Mononuclear cell (primary cell): ENCODE results near the gene LMX1A. TPM values are rescaled to one million over a fixed set of nuclear protein-coding genes. Genes with fewer than 3 reads are reported as not detected.

Experiments
- H3K27me3 ChIP-seq: 2 replicates; pipeline ENCODE4 v1.6.0; 2011; ENCODE audit warnings: low read length, control low read depth; ENCODE audit not compliant: insufficient read depth
- H3K4me1 ChIP-seq: 2 replicates; pipeline ENCODE4 v1.5.1; 2011; ENCODE audit warnings: mild to moderate bottlenecking, low read length, control low read depth; ENCODE audit not compliant: insufficient read depth
- H3K4me3 ChIP-seq: 2 replicates; pipeline ENCODE4 v1.5.1; 2011; ENCODE audit warnings: mild to moderate bottlenecking, low read length, moderate library complexity
- H3K9me3 ChIP-seq: 2 replicates; pipeline ENCODE4 v1.5.1; 2011; ENCODE audit warnings: low read depth, mild to moderate bottlenecking, control low read depth, low read length
- total RNA-seq: library from RNA; depleted of rRNA; stranded (reverse); fragments of >200 nt; gene quantifications from one replicate; pipeline ENCODE4 v1.2.3, GENCODE V29; 2012

The LMX1A gene
- total RNA-seq, 1 donor = not detected

DNA sequence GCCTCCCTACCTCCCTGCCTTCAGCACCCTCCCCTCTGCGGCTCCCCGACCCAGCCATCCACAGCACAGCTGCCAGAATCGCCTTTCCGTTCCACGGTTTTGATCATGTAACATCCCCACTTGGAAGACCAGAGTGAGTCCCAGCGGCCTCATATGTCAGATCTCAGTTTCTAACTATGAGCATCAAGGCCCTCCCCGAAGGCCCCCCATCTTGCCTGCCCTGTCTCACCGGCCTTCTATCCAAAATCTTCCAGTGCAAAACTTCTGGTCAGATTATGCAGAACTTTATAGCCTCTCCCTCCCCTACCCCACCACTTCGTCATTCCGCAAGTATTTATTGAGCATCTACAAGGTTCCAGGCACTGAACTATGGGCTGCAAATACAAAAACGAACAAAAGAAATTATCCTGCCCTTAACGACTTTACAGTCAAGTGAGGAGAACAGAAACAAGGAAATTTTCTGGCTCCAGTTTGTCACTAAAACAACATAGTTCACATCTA lies 20.3 kb upstream of the LMX1A start:
- Histone ChIP-seq H3K4me1 (peaks cover 15% of the 10 kb centered on the region), H3K9me3 (no peaks in the 10 kb centered on the region), H3K27me3 (peaks cover 77% of the 10 kb centered on the region), H3K4me3 (no peak overlapping the region)

GRCh38 chr1:165376041-165376810 lies 19.7 kb upstream of the LMX1A start:
- H3K4me3 ChIP-seq = no peak overlapping the region
- H3K4me1 ChIP-seq = peaks cover 15% of the 10 kb centered on the region
- H3K27me3 ChIP-seq = peaks cover 78% of the 10 kb centered on the region
- H3K9me3 ChIP-seq = no peaks in the 10 kb centered on the region

DNA sequence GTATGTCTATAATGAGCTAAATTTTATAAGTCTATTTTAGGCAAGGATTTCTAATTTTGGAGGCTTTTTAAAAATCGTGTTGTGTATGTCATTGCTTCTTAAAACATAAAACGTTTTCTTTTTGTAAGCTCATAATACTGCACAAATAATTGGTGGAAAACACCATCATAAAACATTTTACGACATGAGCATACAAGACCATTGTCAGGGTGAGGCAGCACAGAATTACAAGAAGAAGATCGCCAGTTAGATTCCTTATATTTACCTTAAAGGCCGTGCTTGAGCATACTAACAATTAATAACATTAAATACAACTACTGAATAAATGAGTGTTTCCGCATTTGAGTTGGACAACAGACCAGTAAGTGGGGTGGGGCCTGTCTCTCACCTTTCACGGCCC lies 19.1 kb upstream of the LMX1A start:
- Histone ChIP-seq H3K4me3 (no peak overlapping the region), H3K4me1 (peaks cover 15% of the 10 kb centered on the region), H3K9me3 (no peaks in the 10 kb centered on the region), H3K27me3 (peaks cover 83% of the 10 kb centered on the region)

DNA sequence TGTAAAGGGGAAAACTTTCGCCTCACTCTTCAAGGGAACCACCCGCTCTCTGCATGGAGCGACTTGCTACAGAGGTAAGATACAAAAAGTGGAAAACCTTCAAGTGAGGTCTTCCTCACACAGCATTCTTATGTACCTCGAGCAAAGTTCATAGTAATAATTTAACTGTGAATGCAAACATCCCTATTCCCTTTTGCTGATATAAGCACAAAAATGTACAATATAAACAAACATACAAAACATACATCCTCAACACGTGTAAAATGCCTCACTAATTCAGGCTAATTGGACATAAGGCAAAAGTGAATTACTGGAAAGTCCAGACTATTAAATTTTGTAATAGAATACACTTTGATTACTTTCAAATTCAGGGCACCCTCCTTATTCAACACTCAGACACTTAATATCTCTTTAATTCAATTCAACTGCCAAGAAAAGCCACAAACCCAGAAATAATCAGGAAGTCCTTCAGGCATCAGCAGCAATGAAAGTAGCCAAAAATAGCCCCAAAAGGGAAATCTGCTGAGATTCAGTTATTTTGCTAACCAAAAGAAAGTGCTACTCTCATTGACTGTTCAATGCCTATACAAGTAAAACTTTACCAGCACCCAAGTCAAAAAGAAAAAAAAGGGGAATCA lies 15.2 kb upstream of the LMX1A start:
- H3K9me3 ChIP-seq = no peaks in the 10 kb centered on the region
- peaks cover 10% of the 10 kb centered on the region for H3K4me1 ChIP-seq
- H3K4me3 ChIP-seq = no peak overlapping the region
- peaks cover 78% of the 10 kb centered on the region for H3K27me3 ChIP-seq

- H3K9me3 ChIP-seq = no peaks in the 10 kb centered on the region
- no peak overlapping the region for H3K4me3 ChIP-seq
- H3K4me1 ChIP-seq = no peaks in the 10 kb centered on the region
- peaks cover 62% of the 10 kb centered on the region for H3K27me3 ChIP-seq
Measured at GRCh38 chr1:165369255-165369848, 12.8 kb upstream of the LMX1A start.

- Histone ChIP-seq H3K4me3 (no peak overlapping the region), H3K4me1 (no peaks in the 10 kb centered on the region), H3K27me3 (peaks cover 52% of the 10 kb centered on the region), H3K9me3 (no peaks in the 10 kb centered on the region)
Measured at GRCh38 chr1:165367375-165367993, 11.0 kb upstream of the LMX1A start.

DNA sequence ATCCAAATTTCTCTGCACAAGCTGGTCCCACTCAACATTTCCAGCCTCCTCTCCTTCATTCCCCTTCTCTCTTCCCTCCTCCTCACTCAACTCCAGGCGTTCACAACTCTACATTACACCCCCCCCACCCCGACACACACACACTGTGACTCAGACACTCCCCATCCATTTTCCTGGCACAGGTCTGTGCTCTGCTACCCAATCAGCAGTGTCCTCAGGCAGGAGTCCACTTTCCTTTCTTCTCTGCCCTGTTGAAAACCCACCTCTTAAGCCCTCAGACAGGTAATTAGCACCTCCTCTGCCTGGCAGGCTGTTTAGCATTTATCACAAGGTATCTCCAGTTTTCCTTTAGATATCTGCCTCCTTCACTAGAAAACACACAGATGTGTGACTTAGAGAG lies 8.8 kb upstream of the LMX1A start:
- Histone ChIP-seq H3K9me3 (no peaks in the 10 kb centered on the region), H3K4me3 (no peak overlapping the region), H3K27me3 (peaks cover 52% of the 10 kb centered on the region), H3K4me1 (no peaks in the 10 kb centered on the region)

GRCh38 chr1:165364568-165365133 lies 8.1 kb upstream of the LMX1A start:
- Histone ChIP-seq H3K4me1 (no peaks in the 10 kb centered on the region), H3K9me3 (no peaks in the 10 kb centered on the region)

DNA sequence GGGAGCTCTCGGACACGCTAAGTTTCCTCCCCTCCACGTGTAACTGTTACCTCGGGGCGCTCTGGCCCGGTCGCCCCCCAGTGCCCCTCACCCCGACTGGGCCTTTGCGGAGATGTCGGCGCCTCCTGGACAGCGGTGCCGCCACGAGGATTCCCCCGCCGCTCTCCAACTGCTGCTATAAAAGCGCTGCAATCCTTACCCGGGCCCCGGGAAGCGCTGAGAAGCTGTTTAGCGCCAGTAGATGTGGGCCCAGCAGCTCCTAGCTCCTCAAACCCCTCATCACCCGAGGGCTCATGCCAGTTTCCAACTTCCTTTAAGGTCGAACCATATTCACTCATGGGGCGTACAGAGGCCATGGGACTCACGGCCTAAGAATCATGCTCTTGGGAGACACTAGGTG lies 361 bp upstream of the LMX1A start:
- Histone ChIP-seq H3K4me3 (no peak overlapping the region), H3K4me1 (no peaks in the 10 kb centered on the region), H3K27me3 (peaks cover 83% of the 10 kb centered on the region), H3K9me3 (no peaks in the 10 kb centered on the region)

More at GRCh38 chr1:165364568-165365133, 8.1 kb upstream of the LMX1A start:
- Histone ChIP-seq H3K4me3 (no peak overlapping the region), H3K27me3 (peaks cover 50% of the 10 kb centered on the region)

DNA sequence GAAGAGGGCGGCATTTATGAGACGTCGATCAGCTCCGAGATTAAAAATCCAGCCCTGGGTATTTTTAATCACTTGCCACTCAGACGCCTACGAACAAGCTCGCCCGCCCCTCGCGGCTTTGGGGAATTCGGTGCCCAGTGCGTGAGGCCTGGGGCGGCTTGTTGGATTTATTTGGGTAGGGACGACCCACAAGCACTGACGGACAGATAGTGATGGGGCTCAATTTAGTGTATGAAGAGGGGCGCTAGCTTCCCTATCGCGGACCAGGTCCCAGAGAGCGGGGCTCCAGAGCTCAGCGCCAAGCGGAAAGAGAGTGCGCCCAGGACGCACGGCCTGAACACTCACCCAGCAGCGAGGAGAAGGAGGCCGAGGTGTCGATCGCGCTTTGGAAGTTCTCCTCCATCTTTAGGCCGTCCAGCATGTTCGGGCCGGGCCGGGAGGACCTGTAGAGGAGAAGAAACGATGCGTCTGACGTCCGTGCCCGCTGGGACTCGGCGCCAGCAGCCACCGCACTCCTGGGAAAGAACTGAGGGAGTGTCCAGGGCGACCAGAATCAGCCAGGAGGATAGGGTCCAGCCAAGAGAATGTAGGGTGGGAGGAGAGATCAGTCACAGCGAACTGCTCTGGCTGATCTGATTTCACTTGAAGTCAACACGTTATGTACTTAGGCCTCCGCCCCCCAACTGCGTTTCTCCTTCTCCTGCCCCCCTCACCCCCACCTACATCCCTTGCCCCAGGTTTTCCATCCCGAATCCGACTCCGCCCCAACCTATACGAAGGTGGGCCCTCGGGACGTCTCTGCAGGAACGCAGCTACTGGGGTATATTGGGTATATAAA lies 1.2 kb downstream of the LMX1A start:
- H3K4me1 ChIP-seq = no peaks in the 10 kb centered on the region
- H3K27me3 ChIP-seq = peaks cover 86% of the 10 kb centered on the region
- H3K9me3 ChIP-seq = no peaks in the 10 kb centered on the region
- H3K4me3 ChIP-seq = no peak overlapping the region

DNA sequence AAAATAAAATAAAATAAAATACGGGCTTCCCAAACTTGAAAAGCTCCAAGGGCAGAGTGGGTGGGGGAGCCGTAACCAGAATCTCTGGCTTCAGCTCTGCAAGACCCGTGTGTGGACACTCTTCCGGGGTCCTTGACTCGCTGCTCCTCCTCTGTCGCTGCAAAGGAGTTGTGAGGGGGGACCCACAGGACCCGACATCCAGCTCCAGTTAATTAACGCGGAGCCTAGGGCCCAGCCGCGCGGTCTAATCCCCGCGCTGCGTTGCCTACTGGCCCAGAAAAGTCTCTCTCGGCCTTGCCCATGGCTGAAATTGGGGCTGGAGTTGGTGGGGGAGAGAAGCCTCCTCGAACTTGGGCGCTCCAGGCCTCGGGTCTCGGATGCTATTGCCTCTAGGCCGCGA lies 1.8 kb downstream of the LMX1A start:
- Histone ChIP-seq H3K27me3 (peaks cover 87% of the 10 kb centered on the region), H3K4me3 (no peak overlapping the region), H3K4me1 (no peaks in the 10 kb centered on the region)

GRCh38 chr1:165353731-165354671 lies 2.5 kb downstream of the LMX1A start:
- Histone ChIP-seq H3K9me3 (no peaks in the 10 kb centered on the region), H3K4me3 (no peak overlapping the region), H3K27me3 (peaks cover 94% of the 10 kb centered on the region), H3K4me1 (no peaks in the 10 kb centered on the region)

More for the DNA sequence above, 1.8 kb downstream of the LMX1A start:
- H3K9me3 ChIP-seq = no peaks in the 10 kb centered on the region
